Measurements from ENCODE around the gene SMIM44. TPM values are rescaled to one million over a fixed set of nuclear protein-coding genes. Genes with fewer than 3 reads are reported as not detected.

SMIM44 gene
- total and polyA plus RNA-seq, 2 donors from 2014 or later: not detected

DNA sequence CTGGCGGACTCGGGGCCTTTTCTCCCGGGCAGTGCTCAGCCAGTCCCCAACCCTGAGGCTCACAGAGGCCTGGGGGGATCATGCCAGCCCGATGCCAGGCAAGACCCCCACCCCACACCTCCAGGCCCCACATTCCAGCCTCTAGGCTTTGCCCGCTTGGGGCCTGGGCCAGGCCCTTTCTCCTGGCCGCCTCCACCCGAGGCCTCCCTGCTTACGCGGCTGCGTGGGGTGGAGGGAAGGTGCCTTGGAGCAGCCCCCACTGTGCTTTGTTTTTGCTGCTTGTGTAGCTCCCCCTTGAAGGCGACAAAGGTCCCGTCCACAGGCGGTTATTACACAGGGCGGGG lies 41.3 kb downstream of the SMIM44 start:
- intact Hi-C loops (cut with DNase I): no loop called here
- H3K36me3 ChIP-seq (ENCODE audit: control insufficient read depth in 2 of 3, insufficient read depth in 3 of 3, low read length in 3 of 3): peaks cover 4 to 22% (median 8%) of the 10 kb centered on the region in 3 donors
- peak overlapping the region in 1 of 3 donors; percentile 34 for H3K9ac ChIP-seq (ENCODE audit: low read length in 3 of 3)
- FAIRE-seq (no peak), DNase-seq (no peak)
- TF ChIP-seq, protein P1, sequence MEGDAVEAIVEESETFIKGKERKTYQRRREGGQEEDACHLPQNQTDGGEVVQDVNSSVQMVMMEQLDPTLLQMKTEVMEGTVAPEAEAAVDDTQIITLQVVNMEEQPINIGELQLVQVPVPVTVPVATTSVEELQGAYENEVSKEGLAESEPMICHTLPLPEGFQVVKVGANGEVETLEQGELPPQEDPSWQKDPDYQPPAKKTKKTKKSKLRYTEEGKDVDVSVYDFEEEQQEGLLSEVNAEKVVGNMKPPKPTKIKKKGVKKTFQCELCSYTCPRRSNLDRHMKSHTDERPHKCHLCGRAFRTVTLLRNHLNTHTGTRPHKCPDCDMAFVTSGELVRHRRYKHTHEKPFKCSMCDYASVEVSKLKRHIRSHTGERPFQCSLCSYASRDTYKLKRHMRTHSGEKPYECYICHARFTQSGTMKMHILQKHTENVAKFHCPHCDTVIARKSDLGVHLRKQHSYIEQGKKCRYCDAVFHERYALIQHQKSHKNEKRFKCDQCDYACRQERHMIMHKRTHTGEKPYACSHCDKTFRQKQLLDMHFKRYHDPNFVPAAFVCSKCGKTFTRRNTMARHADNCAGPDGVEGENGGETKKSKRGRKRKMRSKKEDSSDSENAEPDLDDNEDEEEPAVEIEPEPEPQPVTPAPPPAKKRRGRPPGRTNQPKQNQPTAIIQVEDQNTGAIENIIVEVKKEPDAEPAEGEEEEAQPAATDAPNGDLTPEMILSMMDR (IDR thresholded peaks at IDR 0.05; ENCODE audit: borderline replicate concordance, extremely low read depth, insufficient read depth): no peak
- peaks cover 0 to 13% (median 4%) of the 10 kb centered on the region in 3 donors for H3K4me1 ChIP-seq (ENCODE audit: control insufficient read depth in 2 of 3, insufficient read depth in 2 of 3, low read depth in 1 of 3, low read length in 3 of 3)
- H3K9me3 ChIP-seq (ENCODE audit: control insufficient read depth in 2 of 3, insufficient read depth in 1 of 3, low read length in 3 of 3): no peaks in the 10 kb centered on the region
- peak overlapping the region; percentile 22 to 41 for H3K27ac ChIP-seq (ENCODE audit: low read depth in 2 of 2, low read length in 2 of 2)
- H3K27me3 ChIP-seq (ENCODE audit: control insufficient read depth, insufficient read depth, low read length): no peaks in the 10 kb centered on the region
- H3K4me3 ChIP-seq (ENCODE audit: low read length in 3 of 3): no peak overlapping the region

GRCh38 chr19:3441089-3441985 lies 41.9 kb downstream of the SMIM44 start:
- H3K27me3 ChIP-seq (ENCODE audit: control insufficient read depth, insufficient read depth, low read length): no peaks in the 10 kb centered on the region
- H3K4me1 ChIP-seq (ENCODE audit: control insufficient read depth in 2 of 3, insufficient read depth in 2 of 3, low read depth in 1 of 3, low read length in 3 of 3): peaks cover 0 to 13% (median 4%) of the 10 kb centered on the region in 3 donors
- peaks cover 4 to 22% (median 8%) of the 10 kb centered on the region in 3 donors for H3K36me3 ChIP-seq (ENCODE audit: control insufficient read depth in 2 of 3, insufficient read depth in 3 of 3, low read length in 3 of 3)

DNA sequence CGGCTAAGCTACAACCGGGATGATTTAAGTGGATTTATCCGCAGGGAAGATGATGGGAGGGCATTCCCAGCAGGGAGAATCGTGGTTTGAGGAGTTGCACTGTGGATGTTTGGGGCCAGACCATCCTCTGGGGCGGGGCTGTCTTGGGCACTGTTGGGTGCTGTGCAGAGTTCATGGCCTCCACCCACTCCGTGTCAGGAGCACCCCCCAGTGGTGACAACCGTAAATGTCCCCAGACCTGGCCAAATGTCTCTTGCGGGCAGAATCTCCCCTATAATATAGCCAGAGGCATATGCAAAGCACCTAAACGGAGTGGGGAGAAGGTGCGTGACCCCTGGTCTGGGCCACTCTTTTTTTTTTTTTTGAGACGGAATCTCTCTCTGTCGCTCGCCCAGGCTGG lies 43.2 kb downstream of the SMIM44 start:
- DNase-seq: no peak
- H3K4me1 ChIP-seq (ENCODE audit: control insufficient read depth in 2 of 3, insufficient read depth in 2 of 3, low read depth in 1 of 3, low read length in 3 of 3): peaks cover 4 to 10% (median 4%) of the 10 kb centered on the region in 3 donors

More at GRCh38 chr19:3441089-3441985, 41.9 kb downstream of the SMIM44 start:
- TF ChIP-seq, protein P1 (IDR thresholded peaks at IDR 0.05; ENCODE audit: borderline replicate concordance, extremely low read depth, insufficient read depth): no peak
- no peaks in the 10 kb centered on the region for H3K9me3 ChIP-seq (ENCODE audit: control insufficient read depth in 2 of 3, insufficient read depth in 1 of 3, low read length in 3 of 3)
- DNase-seq (peak in 2 of 5 donors; percentile 29 to 78), FAIRE-seq (no peak)
- intact Hi-C loops (cut with DNase I): no loop called here
- peak overlapping the region; percentile 22 to 41 for H3K27ac ChIP-seq (ENCODE audit: low read depth in 2 of 2, low read length in 2 of 2)
- H3K9ac ChIP-seq (ENCODE audit: low read length in 3 of 3): peak overlapping the region in 1 of 3 donors; percentile 34
- H3K4me3 ChIP-seq (ENCODE audit: low read length in 3 of 3): no peak overlapping the region

More for the DNA sequence above, 43.2 kb downstream of the SMIM44 start:
- no peak for FAIRE-seq
- intact Hi-C loops (cut with DNase I): no loop called here
- TF ChIP-seq, protein P1 (IDR thresholded peaks at IDR 0.05; ENCODE audit: borderline replicate concordance, extremely low read depth, insufficient read depth): peak; percentile 48
- H3K9me3 ChIP-seq (ENCODE audit: control insufficient read depth in 2 of 3, insufficient read depth in 1 of 3, low read length in 3 of 3): no peaks in the 10 kb centered on the region
- H3K9ac ChIP-seq (ENCODE audit: low read length in 3 of 3): no peak overlapping the region
- no peak overlapping the region for H3K27ac ChIP-seq (ENCODE audit: low read depth in 2 of 2, low read length in 2 of 2)
- peaks cover 4 to 14% (median 5%) of the 10 kb centered on the region in 3 donors for H3K36me3 ChIP-seq (ENCODE audit: control insufficient read depth in 2 of 3, insufficient read depth in 3 of 3, low read length in 3 of 3)
- H3K27me3 ChIP-seq (ENCODE audit: control insufficient read depth, insufficient read depth, low read length): no peaks in the 10 kb centered on the region
- H3K4me3 ChIP-seq (ENCODE audit: low read length in 3 of 3): no peak overlapping the region

All from kidney (tissue), 14 donors.